RWPE1 (cell line): Measurements from ENCODE around the gene MACROH2A2.
"Not testable (repeated sequence)": the region's sequence is repeated elsewhere in the genome, so short reads cannot be mapped to it uniquely, and the experiment has no call there.

Experiments
- CTCF ChIA-PET: fragments of 350-600 bp; sonication (Branson Sonifier 250); formaldehyde crosslinking; extraction: SDS; loops from one replicate; lab custom pipeline; 2021; lab: Yijun Ruan, JAX
- POLR2A ChIA-PET: fragments of 400-600 bp; formaldehyde crosslinking; extraction: SDS; loops from one replicate; lab custom pipeline; 2020; ENCODE audit warnings: antibody characterized with exemption; ENCODE audit not compliant: low non-redundant PET; lab: Yijun Ruan, JAX
- DNase-seq: peaks from one replicate; pipeline ENCODE4 v3.0.0; 2012; ENCODE audit warnings: low spot score
- H3K27ac ChIP-seq: fragments of 450-650 bp; 2 replicates; pipeline ENCODE4 v1.5.1; 2017
- TF ChIP-seq, protein P1 (sequence below): fragments of 450-650 bp; conservative IDR thresholded peaks from 2 replicates; pipeline ENCODE4 v1.5.1; 2017; ENCODE audit warnings: low read depth, mild to moderate bottlenecking

Gene MACROH2A2

DNA sequence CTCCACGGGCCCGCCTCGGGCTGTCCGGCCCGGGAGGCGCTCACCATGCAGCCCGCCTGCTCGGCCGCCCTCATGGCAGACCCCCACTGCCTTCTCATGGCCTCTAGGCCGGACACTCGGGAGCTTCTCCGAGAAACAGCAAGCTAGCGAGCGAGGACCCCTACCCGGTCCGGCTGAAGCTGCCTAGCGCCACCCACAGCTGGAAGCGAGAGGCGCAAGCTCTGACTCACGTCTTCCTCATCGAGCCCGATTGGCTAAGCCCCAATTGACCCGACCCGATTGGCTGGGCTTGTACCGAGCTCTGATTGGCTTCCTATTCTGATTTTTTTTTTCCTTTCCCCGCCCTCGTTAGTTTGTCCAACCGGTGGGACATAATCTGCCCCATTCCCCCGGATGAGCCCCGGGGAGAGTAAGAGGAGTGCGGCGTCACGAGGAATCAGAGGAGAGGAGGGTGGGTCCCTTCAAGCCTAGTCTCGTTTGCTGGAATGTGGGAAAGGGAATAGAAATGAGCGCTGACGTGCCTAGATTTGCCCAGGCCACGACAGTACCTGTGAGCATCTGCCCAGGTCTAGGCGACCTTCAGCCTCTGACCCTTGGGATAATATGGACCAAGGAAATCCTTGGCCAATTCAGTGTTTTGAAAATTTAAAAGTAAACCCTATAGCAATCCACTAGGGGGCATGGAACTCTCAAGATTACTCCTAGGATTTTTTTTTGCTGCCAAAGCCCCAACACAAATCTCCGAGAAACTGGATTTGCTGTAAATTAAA, 94.0 kb downstream of the MACROH2A2 start, which contains the start of gene TYSND1:
Gene TYSND1 (minus strand): TSS at position 212 of the 770 bp plus-strand sequence. CDS start 114 bp downstream, at position 98.
- CTCF ChIA-PET, result interaction anchor here (0.5 to 2.9 kb wide), 20 partner anchors 11 to 1644 kb away, joined by 3 to 42 read pairs (median 4); partner anchors contain the start of genes MACROH2A2 and SAR1A
- peak within 1 kb of the TSS; percentile 95 for H3K27ac ChIP-seq
- peak; percentile 100 for DNase-seq
- TF ChIP-seq, protein P1, sequence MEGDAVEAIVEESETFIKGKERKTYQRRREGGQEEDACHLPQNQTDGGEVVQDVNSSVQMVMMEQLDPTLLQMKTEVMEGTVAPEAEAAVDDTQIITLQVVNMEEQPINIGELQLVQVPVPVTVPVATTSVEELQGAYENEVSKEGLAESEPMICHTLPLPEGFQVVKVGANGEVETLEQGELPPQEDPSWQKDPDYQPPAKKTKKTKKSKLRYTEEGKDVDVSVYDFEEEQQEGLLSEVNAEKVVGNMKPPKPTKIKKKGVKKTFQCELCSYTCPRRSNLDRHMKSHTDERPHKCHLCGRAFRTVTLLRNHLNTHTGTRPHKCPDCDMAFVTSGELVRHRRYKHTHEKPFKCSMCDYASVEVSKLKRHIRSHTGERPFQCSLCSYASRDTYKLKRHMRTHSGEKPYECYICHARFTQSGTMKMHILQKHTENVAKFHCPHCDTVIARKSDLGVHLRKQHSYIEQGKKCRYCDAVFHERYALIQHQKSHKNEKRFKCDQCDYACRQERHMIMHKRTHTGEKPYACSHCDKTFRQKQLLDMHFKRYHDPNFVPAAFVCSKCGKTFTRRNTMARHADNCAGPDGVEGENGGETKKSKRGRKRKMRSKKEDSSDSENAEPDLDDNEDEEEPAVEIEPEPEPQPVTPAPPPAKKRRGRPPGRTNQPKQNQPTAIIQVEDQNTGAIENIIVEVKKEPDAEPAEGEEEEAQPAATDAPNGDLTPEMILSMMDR, result peak; percentile 87
- POLR2A ChIA-PET, result interaction anchor here (0.6 to 1.4 kb wide), 7 partner anchors 9 to 801 kb away, joined by 3 to 5 read pairs (median 3); partner anchors contain the start of genes EIF4EBP2 and SAR1A

DNA sequence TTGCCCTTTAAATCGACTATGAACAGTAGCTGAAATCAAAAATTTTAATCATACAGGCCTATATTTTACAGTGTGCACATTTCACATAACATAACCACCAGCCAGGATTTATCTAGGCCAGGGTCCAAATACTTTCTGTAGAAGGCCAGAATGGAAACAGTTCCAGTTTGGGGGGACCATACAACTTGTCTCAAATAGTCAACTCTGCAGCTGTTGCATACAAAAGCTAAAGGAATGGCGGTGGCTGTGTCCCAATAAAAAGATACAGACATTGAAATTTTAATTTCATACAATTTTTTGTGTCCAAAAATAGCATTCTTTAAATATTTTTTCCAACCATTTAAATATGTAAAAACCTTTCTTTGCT, 94.6 kb downstream of the MACROH2A2 start:
- DNase-seq, result no peak
- CTCF ChIA-PET, result interaction anchor here (0.5 to 1.6 kb wide), 7 partner anchors 11 to 983 kb away, joined by 3 to 6 read pairs (median 4); partner anchors contain the start of gene SAR1A
- POLR2A ChIA-PET, result no interaction called here
- peak overlapping the region; percentile 95 for H3K27ac ChIP-seq
- TF ChIP-seq, protein P1, result no peak

DNA sequence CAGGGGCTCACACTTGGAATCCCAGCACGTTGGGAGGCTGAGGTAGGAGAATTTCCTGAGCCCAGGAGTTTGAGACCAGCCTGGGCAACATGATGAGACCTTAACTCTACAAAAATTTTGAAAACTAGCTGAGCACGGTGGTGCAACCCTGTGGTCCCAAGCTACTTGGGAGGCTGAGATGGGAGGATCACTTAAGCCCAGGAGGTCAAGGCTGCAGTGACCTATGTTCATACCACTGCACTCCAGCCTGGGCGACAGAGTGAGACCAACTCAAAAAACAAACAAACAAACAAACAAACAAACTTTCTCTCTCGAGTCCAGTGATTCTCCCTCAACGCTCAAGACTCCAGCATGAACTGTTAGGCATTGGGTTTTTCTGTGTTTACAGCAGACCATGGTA, 95.9 kb downstream of the MACROH2A2 start:
- TF ChIP-seq, protein P1, result no peak
- CTCF ChIA-PET, result no interaction called here
- H3K27ac ChIP-seq, result peak overlapping the region; percentile 76
- POLR2A ChIA-PET, result no interaction called here
- DNase-seq, result no peak

DNA sequence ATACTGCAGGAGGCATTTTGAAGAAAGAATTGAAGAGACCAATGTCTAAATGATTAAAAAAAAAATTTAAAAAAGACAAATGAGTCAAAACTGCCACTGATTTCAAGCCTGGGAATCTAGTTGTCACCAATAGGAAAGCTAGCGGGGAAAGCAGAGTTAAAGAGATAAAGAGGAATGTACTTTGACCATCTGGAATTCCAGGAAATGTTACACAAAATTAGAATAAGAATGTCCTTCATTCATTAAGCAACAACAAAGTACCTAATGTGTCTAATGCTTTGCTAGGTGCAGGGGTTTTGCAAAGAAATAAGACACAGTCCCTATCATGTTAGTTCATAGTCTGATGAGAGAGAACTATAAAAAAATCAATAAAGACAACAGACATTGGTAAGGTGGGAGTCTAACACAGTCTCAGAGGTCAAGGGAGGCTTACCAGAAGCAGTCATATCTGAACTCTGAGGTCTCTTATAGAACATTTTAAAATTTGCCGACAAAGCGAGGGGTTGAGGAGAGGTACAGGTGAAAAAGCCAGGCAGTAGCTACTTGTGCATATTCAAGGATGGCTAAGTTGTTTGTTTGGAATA, 102.7 kb downstream of the MACROH2A2 start:
- POLR2A ChIA-PET, result interaction anchor here (0.5 to 1.2 kb wide), 2 partner anchors 9 to 15 kb away, joined by 3 read pairs; partner anchors contain the start of genes SAR1A and TYSND1
- no peak for DNase-seq
- no peak overlapping the region for H3K27ac ChIP-seq
- TF ChIP-seq, protein P1, result no peak
- CTCF ChIA-PET, result no interaction called here

DNA sequence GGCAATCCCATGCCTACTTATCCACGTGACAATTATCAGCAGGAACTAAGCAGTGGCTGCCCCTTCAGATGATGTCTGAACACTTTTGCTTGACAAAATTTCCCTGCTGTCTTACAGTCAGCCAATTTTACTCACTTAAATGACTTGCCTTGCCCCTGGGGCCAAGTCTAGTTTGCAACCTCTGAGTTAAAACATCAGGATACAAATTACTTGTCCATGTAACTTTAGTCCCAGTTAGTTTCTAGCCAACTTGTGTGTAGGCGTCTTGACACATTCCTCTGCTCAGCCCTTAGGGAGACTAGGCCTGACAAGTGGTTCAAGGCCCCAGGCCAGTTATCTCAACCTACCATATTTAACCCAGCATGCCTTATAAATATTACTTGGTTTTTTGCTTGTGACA, 105.5 kb downstream of the MACROH2A2 start:
- DNase-seq, result no peak
- H3K27ac ChIP-seq, result no peak overlapping the region
- TF ChIP-seq, protein P1, result no peak
- ChIA-PET CTCF (interaction anchor here (0.7 kb wide), 1 partner anchor 115 kb away, joined by 4 read pairs; no protein-coding TSS in a partner anchor), POLR2A (interaction anchor here (0.6 kb wide), 1 partner anchor 1114 kb away, joined by 10 read pairs; no protein-coding TSS in a partner anchor)

DNA sequence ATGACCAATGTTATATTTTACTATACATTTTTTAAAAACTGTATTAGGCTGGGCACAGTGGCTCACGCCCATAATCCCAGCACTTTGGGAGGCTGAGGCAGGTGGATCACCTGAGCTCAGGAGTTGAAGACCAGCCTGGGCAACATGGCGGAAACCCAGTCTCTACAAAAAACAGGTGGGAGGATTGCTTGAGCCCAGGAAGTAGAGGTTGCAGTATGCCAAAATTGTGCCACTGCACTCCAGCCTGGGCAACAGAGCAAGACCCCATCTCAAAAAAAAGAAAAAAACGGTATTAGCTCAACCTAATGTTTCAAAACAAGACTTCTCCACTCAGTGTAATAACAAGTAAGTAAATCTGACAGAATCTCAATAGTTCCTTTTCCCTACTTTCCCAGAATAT, 106.7 kb downstream of the MACROH2A2 start:
- DNase-seq, POLR2A ChIA-PET, CTCF ChIA-PET, H3K27ac ChIP-seq: not testable (repeated sequence)
